K562 (cell line): Measurements from ENCODE around the gene TP73. TPM values are rescaled to one million over a fixed set of nuclear protein-coding genes. Genes with fewer than 3 reads are reported as not detected.

Source experiments
- ATAC-seq: fragments of 200-7000 bp; cut with Tn5 transposase; 3 replicates; pipeline ENCODE4 v1.9.1; 2020; ENCODE audit warnings: moderate library complexity
- BruUV-seq: library from RNA; stranded (reverse); fragments of 400-500 nt; replicated peaks from 2 replicates; lab custom pipeline; 2021; lab: Mats Ljungman, UMichigan
- CTCF ChIA-PET: fragments of 300-600 bp; formaldehyde crosslinking; extraction: SDS; loops from one replicate; lab custom pipeline; 2021; ENCODE audit warnings: low intra/inter-chr PET ratio; lab: Yijun Ruan, JAX
- POLR2A ChIA-PET: fragments of 300-600, 350-650 bp; sonication (Branson Sonifier 250); formaldehyde crosslinking; extraction: SDS; loops from one replicate; lab custom pipeline; 2021; ENCODE audit warnings: antibody characterized with exemption, inconsistent platforms; lab: Yijun Ruan, JAX
- DNase-seq, 4 experiments: peaks; one replicate each; pipeline versions ENCODE4 v3.0.0 to v3.0.0-alpha.2; 2011 to 2018; ENCODE audit warnings: low spot score in 3 of 4, mixed read lengths in 3 of 4; ENCODE audit errors: extremely low read depth in 1 of 4
- FAIRE-seq: peaks from 2 replicates; lab custom pipeline; 2011; peaks lifted over from hg19 to GRCh38; lab: Jason Lieb, UNC
- H2AFZ ChIP-seq: 2 replicates; pipeline ENCODE4 v1.6.0; 2011; ENCODE audit warnings: low read depth, low read length, control low read depth, inconsistent platforms
- H3K27ac ChIP-seq: fragments of 200-600 bp; 3 replicates; pipeline ENCODE4 v1.8.0; 2011; ENCODE audit warnings: low read depth, mild to moderate bottlenecking, control low read depth, inconsistent platforms, low read length, moderate library complexity, mixed read lengths; ENCODE audit errors: extremely low read depth
- H3K27me3 ChIP-seq, 2 experiments: fragments of 300-600 bp in 1 of 2; 2 replicates in 1 of 2; 3 replicates in 1 of 2; pipeline versions ENCODE4 v1.6.0 to v1.8.0; 2011; ENCODE audit warnings: inconsistent platforms in 2 of 2, low read length in 2 of 2, mild to moderate bottlenecking in 1 of 2, mixed read lengths in 1 of 2, moderate library complexity in 1 of 2; ENCODE audit not compliant: control insufficient read depth in 2 of 2, insufficient read depth in 2 of 2
- H3K36me3 ChIP-seq: fragments of 300-600 bp; 3 replicates; pipeline ENCODE4 v1.8.0; 2011; ENCODE audit warnings: mild to moderate bottlenecking, low read length, inconsistent platforms; ENCODE audit not compliant: control insufficient read depth, insufficient read depth
- H3K4me1 ChIP-seq, 2 experiments: fragments of 200-600 bp in 1 of 2; replicated peaks in 1 of 2; 2 replicates in 1 of 2; 3 replicates in 1 of 2; pipeline versions ENCODE4 v1.5.1 to v1.8.0; 2011; ENCODE audit warnings: inconsistent platforms in 2 of 2, low read length in 2 of 2, mild to moderate bottlenecking in 1 of 2, mixed read lengths in 1 of 2, moderate library complexity in 1 of 2; ENCODE audit not compliant: control insufficient read depth in 2 of 2, insufficient read depth in 2 of 2
- H3K4me2 ChIP-seq: 2 replicates; pipeline ENCODE4 v1.6.1; 2011; ENCODE audit warnings: low read length, control low read depth, inconsistent platforms, mixed read lengths; ENCODE audit not compliant: insufficient read depth
- H3K4me3 ChIP-seq: fragments of 200-600 bp; sonication (generic), shearing (Covaris generic); 2 replicates; pipeline ENCODE4 v1.5.1; 2016; ENCODE audit warnings: control low read depth, inconsistent platforms
- H3K79me2 ChIP-seq: fragments of 200-600 bp; 3 replicates; pipeline ENCODE4 v1.8.0; 2011; ENCODE audit warnings: low read length, inconsistent platforms; ENCODE audit not compliant: control insufficient read depth, insufficient read depth
- H3K9ac ChIP-seq, 2 experiments: 2 replicates each; pipeline versions ENCODE4 v1.6.0 to v1.6.1; 2011; ENCODE audit warnings: low read depth in 2 of 2, low read length in 2 of 2, control low read depth in 1 of 2, inconsistent platforms in 1 of 2, mild to moderate bottlenecking in 1 of 2, mixed read lengths in 1 of 2; ENCODE audit not compliant: insufficient read depth in 1 of 2
- H3K9me1 ChIP-seq: one replicate; pipeline ENCODE4 v1.6.0; 2011; ENCODE audit warnings: inconsistent platforms, mild to moderate bottlenecking, low read length, moderate library complexity; ENCODE audit not compliant: control insufficient read depth, insufficient read depth
- H3K9me3 ChIP-seq: replicated peaks from 2 replicates; pipeline ENCODE4 v1.5.1; 2011; ENCODE audit warnings: low read depth, low read length, inconsistent platforms; ENCODE audit not compliant: control insufficient read depth, insufficient read depth
- H4K20me1 ChIP-seq: replicated peaks from 2 replicates; pipeline ENCODE4 v1.6.1; 2011; ENCODE audit warnings: low read length, inconsistent platforms, mixed read lengths; ENCODE audit not compliant: control insufficient read depth, insufficient read depth
- DNMT1 ChIP-seq: fragments of 450-650 bp; IDR thresholded peaks from 2 replicates; pipeline ENCODE4 v1.6.1; 2016; ENCODE audit warnings: antibody characterized with exemption, mild to moderate bottlenecking
- POLR2G ChIP-seq: fragments of 200-400 bp; formaldehyde crosslinking; IDR thresholded peaks from 2 replicates; pipeline ENCODE4 v1.6.1; 2017; ENCODE audit warnings: low read depth, mild to moderate bottlenecking, antibody characterized with exemption, low read length, moderate library complexity
- ZKSCAN3 ChIP-seq: fragments of 250-450 bp; sonication (Bioruptor Pico); IDR thresholded peaks from 2 replicates; pipeline ENCODE4 v1.4.0; 2020
- WGBS: fragments of 100-300 bp; shearing (Covaris generic); methylation state at CpG from one replicate; pipeline ENCODE4 v1.1.6; 2016; ENCODE audit warnings: low coverage, mixed read lengths; ENCODE audit not compliant: insufficient coverage; ENCODE audit errors: missing lambda C conversion rate; 5-methylcytosine and 5-hydroxymethylcytosine counted together
- in situ Hi-C: fragments of 300-500 bp; cut with MboI; formaldehyde crosslinking; loops from 4 replicates; pipeline ENCODE4 v1.15.0; 2018; ENCODE audit warnings: inconsistent platforms, mixed read lengths
- intact Hi-C: fragments of 100-400 bp; cut with micrococcal nuclease; formaldehyde crosslinking; loops from 2 replicates; pipeline ENCODE4 v1.14.2; 2022
- polyA plus RNA-seq, 8 experiments: library from polyadenylated mRNA; depleted of rRNA in 4 of 8; stranded (reverse) in 5 of 8; unstranded in 3 of 8; fragments of >200 nt; fragmentation: Nextera tagmentation in 2 of 8; fragmentation: Illumina TruSeq in 1 of 8; extraction: Ambion mirVana in 2 of 8; extraction: Trizol in 1 of 8; gene quantifications; 2 replicates each; pipeline versions ENCODE4 v1.2.1 to v1.2.3, GENCODE V29; 2011 to 2014; ENCODE audit warnings: inconsistent platforms in 1 of 8, missing spikeins in 1 of 8
- total RNA-seq, 7 experiments: library from RNA; depleted of rRNA in 6 of 7; stranded (reverse); fragments of >200 nt in 6 of 7; fragmentation: Illumina TruSeq in 2 of 7; extraction: Trizol in 2 of 7; gene quantifications; 2 replicates each; pipeline versions ENCODE4 v1.2.1 to v1.2.3, GENCODE V29; 2011 to 2021; ENCODE audit warnings: low replicate concordance in 1 of 7
- TF ChIP-seq, protein P1 (sequence below): fragments of 450-650 bp; IDR thresholded peaks from 2 replicates; pipeline ENCODE4 v1.6.1; 2016; ENCODE audit warnings: low read depth

Gene TP73
- total and polyA plus RNA-seq, 9 of the 15 experiments (the other 6 are each of a cell fraction or from before 2014, with no cell fraction given): 0.07 to 1.6 (median 0.40) TPM; not detected in 2

DNA sequence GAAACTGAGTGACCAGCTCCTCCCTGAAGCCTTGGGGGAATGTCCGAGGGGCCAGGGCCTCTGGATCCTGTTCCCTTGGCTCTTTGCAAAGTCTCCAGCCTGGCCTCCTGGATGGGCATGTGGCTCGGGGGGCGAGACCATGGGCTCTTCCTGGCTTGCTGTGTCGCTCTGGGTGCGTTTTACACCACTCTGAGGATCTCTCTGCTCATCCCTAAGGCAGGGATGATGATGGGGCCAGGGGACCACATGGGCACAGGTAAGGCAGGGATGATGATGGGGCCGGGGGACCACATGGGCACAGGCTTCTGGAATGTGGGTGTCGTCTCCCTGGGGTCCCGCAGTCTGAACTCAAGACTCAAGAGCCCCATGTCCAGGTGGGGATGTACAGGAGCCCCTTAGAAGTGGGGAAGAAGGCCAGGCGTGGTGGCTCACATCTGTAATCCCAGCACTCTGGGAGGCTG is 17.7 kb downstream of the TP73 start:
- no TSS peak for BruUV-seq
- CTCF ChIA-PET: no interaction called here
- Histone ChIP-seq H4K20me1 (peaks cover 49% of the 10 kb centered on the region), H3K9me3 (no peaks in the 10 kb centered on the region), H2AFZ (no peak overlapping the region), H3K27me3 (peaks cover 48 to 64% of the 10 kb centered on the region in 2 experiments; a peak in 4 of 5 replicates)
- DNase-seq: no peak
- WGBS: 9% methylated on average over 9 of the region's 9 CpGs
- intact Hi-C loops: no loop called here
- TF ChIP-seq DNMT1 (no peak), ZKSCAN3 (CRISPR knock-in tag) (no peak), POLR2G (no peak)
- TF ChIP-seq, protein P1, sequence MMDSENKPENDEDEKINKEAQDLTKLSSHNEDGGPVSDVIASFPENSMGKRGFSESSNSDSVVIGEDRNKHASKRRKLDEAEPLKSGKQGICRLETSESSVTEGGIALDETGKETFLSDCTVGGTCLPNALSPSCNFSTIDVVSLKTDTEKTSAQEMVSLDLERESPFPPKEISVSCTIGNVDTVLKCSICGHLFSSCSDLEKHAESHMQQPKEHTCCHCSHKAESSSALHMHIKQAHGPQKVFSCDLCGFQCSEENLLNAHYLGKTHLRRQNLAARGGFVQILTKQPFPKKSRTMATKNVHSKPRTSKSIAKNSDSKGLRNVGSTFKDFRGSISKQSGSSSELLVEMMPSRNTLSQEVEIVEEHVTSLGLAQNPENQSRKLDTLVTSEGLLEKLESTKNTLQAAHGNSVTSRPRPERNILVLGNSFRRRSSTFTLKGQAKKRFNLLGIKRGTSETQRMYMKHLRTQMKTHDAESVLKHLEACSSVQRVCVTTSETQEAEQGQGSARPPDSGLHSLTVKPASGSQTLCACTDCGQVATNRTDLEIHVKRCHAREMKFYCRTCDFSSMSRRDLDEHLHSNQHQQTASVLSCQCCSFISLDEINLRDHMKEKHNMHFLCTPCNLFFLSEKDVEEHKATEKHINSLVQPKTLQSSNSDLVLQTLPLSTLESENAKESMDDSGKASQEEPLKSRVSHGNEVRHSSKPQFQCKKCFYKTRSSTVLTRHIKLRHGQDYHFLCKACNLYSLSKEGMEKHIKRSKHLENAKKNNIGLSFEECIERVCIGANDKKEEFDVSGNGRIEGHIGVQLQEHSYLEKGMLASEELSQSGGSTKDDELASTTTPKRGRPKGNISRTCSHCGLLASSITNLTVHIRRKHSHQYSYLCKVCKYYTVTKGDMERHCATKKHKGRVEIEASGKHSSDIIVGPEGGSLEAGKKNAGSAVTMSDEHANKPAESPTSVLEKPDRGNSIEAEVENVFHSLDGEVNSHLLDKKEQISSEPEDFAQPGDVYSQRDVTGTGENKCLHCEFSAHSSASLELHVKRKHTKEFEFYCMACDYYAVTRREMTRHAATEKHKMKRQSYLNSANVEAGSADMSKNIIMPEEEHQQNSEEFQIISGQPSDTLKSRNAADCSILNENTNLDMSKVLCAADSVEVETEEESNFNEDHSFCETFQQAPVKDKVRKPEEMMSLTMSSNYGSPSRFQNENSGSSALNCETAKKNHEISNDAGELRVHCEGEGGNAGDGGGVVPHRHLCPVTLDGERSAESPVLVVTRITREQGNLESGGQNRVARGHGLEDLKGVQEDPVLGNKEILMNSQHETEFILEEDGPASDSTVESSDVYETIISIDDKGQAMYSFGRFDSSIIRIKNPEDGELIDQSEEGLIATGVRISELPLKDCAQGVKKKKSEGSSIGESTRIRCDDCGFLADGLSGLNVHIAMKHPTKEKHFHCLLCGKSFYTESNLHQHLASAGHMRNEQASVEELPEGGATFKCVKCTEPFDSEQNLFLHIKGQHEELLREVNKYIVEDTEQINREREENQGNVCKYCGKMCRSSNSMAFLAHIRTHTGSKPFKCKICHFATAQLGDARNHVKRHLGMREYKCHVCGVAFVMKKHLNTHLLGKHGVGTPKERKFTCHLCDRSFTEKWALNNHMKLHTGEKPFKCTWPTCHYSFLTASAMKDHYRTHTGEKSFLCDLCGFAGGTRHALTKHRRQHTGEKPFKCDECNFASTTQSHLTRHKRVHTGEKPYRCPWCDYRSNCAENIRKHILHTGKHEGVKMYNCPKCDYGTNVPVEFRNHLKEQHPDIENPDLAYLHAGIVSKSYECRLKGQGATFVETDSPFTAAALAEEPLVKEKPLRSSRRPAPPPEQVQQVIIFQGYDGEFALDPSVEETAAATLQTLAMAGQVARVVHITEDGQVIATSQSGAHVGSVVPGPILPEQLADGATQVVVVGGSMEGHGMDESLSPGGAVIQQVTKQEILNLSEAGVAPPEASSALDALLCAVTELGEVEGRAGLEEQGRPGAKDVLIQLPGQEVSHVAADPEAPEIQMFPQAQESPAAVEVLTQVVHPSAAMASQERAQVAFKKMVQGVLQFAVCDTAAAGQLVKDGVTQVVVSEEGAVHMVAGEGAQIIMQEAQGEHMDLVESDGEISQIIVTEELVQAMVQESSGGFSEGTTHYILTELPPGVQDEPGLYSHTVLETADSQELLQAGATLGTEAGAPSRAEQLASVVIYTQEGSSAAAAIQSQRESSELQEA: no peak
- TF ChIP-seq, all 486 proteins: peak for 0
- Histone ChIP-seq H3K4me3 (no peak overlapping the region), H3K27ac (no peak overlapping the region), H3K4me1 (peaks cover 3 to 52% of the 10 kb centered on the region in 2 experiments; a peak in 3 of 5 replicates), H3K4me2 (no peak overlapping the region), H3K36me3 (no peaks in the 10 kb centered on the region), H3K9me1 (peaks cover 4% of the 10 kb centered on the region), H3K9ac (no peak overlapping the region), H3K79me2 (no peaks in the 10 kb centered on the region)
- ATAC-seq (no peak), FAIRE-seq (no peak)
- in situ Hi-C loops: no loop called here
- POLR2A ChIA-PET: interaction anchor here (0.5 to 2.4 kb wide), 2 partner anchors 17 to 1823 kb away, joined by 3 to 7 read pairs; no protein-coding TSS in a partner anchor
